Activated CD4-positive, CD25-positive, alpha-beta regulatory T cell treated with anti-CD3 and anti-CD28 coated beads, Interleukin-2, amount 50 U/mL, for 72 hours (primary cell): Measurements from ENCODE around the gene ZNF26.
"Not testable (repeated sequence)": the region's sequence is repeated elsewhere in the genome, so short reads cannot be mapped to it uniquely, and the experiment has no call there.

ENCODE experiments used
- DNase-seq: peaks from one replicate; pipeline ENCODE4 v3.0.0; 2021

Gene ZNF26

DNA sequence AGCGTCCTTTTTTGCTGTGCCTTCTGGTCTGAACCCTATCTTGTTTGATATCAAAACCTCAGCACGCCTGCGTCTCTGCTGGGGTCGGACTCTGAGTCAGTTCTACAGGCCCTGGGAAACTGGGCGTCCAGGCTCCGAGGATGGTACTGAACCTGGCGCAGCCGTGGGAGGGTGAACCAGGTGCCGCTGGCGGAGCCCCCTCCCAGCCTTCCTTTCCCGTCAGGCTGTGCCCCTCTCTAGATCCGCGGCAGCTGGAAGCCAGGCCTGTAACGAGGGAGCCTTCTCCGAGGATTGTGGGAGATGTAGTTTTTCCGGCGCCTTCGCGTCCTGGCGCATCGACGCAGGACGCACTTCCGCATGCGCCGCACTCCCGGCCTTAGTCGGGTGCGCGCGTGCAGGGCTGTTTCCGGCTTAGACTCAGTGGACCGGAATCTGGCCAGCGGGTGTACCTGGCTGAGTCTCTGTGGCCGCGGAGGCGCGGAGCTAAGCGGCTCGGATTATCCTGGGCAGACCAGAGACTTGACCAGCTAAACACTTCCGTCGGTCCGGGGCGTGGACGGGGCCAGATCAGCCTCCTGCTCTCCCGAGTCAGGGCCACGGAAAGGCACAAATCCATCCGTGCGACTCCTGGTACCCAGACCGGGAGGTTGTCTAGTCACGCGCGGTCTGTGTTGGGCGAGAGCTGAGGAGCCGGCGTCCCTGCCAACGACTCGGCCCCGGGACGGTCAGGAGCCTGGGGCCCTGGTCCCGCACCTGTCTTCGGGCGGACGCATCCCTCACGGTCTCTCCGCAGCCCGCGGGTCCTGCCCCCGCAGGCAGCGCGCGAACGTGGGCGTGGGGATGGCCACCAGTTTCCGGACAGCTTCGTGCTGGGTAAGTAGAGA, at the start of gene ZNF26:
Gene ZNF26, plus strand, starts transcription at position 367 of the 884 bp plus-strand sequence. Its CDS starts 474 bp downstream, at position 841.
- DNase-seq, result peak; percentile 83

DNA sequence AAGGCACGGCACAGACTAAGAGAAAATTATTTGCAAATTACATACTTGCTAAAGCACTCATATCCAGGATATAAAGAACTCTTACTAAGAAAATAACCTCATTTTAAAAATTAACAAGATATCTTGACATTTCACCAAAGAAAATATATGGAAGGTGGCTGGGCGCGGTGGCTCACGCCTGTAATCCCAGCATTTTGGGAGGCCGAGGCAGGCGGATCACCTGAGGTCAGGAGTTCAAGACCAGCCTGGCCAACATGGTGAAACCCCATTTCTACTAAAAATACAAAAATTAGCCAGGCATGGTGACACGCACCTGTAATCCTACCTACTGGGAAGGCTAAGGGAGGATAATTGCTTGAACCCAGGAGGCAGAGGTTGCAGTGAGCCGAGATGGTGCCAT, 49.2 kb upstream of the ZNF26 start:
- DNase-seq, result not testable (repeated sequence)

GRCh38 chr12:132937476-132937875, 48.7 kb upstream of the ZNF26 start:
- DNase-seq, result no peak

- not testable (repeated sequence) for DNase-seq
Measured at GRCh38 chr12:132938807-132939206, 47.4 kb upstream of the ZNF26 start.

DNA sequence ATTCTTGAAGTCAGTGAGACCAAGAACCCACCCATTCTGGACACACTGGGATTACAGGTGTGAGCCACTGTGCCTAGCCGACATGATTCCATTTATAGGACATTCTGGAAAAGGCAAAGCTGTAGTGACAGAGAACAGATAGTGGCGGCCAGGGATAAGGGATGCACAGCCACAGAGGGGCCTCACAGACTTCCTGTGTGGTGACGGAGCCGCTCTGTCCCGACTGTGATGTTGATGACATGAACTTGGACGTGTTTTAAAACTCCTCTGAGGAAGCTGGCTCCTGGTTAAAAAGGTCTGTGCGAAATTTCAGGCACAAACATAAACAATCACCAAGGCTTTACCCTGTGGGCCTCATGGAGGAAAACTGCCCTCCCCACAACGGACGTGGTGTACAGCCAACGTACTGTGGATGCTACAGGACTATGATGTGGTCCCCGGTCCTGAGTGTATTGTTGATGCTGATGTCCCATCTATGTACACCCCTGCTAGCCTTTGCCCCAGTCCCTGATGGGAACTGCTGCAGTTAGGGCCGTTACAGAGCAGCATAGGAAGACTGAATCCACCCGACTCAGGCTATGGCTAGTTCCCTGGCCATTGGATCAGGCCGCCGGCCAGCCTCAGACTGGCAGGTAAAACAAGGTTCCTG, 46.0 kb upstream of the ZNF26 start:
- no peak for DNase-seq

GRCh38 chr12:132941336-132941954, 44.7 kb upstream of the ZNF26 start:
- DNase-seq, result no peak

DNA sequence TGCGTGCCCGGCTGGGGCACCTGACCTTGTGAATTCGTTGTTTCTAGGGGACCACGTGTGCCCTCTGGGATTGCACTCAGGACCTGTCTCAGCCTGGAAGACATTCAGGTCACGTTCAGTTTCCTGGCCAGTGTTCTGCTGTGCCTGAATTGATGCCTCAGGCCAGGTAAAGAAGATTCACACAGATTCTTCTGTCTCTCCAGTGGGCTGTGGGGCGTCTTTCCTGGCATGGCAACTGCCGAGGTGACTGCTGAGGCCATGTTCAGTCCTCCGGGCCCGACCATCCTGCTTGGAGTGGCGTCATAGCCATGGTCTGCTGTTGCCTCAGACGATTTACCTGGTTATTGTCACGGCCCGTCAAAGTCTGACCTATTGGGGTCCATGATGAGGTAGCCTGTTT, 43.6 kb upstream of the ZNF26 start:
- DNase-seq, result no peak

DNA sequence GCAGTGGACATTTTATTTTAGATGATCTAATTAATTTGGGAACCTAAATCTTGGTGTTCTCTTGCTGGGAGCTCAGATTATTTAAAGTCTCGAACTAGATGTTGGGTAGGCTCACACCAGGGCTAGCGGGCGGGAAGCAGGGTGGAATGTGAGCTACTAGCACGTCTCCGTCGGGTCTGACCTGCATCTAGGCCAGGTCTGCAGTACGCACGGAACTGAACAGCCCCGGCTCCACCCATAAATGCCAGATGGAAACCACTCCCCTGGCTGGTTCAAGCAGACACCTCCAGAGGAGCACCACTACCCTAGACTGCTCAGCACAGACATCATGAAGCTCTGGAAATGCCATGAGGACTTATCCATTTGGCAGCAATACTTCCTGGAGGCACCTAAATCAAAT, 40.4 kb upstream of the ZNF26 start:
- DNase-seq, result no peak

- no peak for DNase-seq
Measured at GRCh38 chr12:132946246-132946820, 39.8 kb upstream of the ZNF26 start.

DNA sequence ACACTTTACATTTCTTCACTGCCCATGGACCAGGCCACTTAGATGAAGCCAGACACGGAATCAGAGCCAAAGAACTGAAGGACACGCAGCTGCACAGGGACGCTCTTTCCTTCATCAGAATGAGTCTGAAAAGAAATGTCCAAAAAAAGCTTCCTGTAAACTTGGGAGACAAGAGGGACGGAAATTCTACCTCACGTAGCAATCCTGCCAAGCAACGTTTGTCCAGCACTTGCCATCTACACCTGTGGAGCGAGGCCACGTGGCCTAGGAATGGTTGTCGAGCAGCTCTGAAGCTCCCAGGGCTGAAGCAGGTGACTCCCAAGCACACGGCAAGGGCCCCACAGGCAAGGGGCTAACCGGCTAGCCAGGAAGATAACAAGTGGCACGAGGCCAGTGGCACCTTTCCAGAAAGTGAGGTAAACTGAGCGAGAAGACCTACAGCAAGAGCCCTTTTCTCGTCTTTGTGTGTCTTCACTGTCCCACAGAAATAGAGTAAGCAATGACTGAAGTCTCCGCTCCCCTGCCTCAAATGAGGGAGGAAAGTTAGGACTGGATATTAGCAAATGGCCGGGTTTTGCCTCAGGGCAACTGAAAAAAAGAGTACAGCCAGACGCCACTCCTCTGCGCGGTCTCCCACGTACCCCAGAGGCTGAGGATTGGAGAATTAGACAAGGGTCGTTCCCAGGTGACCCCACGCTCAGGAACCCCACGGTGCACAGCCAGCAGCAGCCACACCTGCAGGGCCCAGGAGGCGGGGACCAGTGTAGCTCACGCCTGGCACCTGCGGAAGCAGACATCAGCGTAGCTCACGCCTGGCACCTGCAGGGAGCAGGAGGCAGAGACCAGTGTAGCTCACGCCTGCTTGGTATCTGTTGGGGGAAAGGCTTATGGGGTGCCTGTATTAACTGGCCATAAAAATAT, 37.8 kb upstream of the ZNF26 start:
- DNase-seq, result no peak

DNA sequence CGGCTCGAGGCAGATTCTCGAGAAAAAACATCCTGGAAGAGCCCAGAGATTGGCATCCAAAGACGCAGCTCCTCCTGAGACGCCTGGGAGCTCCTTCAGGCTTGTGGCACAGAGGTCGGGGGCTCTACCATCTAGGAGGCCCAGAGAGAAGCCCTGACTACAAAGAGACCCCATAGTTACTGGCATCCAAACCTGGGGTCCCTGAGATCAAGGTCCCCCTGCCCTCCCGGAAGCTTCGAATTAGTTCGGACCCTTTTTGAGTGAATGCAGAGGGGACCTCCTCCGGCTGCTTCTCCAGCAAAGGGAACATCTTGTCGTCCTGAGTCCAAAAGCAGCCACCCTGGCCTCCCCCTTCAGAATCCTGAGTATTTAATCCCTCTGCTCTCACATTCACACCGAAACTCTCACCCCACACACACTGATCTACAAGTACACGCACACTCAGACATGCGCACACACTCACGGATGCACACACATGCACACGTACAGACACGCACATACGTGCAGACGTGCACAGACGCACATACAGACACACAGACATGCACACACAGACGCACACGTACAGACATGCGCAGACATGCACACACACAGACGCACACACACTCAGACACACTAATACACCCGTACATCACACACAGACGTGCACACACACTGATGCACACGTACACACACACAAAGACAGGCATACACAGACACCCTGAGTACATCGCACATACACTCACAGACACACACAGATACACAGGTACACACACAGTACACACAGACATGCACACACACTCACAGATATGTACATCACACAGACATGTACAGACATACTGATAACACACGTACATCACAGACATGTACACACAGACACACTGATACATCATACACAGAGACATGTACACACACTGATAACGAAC, 36.0 kb upstream of the ZNF26 start:
- DNase-seq, result no peak

- DNase-seq, result no peak
Measured at GRCh38 chr12:132950844-132951535, 35.2 kb upstream of the ZNF26 start.

DNA sequence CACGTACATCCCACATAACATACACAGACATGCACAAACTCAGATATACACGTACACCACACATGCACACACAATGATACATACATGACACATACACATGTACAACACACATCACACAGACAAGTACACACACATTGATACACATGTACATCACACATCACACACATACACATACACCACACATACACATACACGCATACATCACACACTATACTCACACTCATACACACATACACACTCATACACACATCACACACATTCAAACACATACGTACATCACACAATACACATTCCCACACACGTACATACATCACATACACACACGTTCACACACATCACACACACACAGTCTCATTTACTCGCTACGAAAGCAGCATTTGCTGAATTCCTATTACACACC, 34.5 kb upstream of the ZNF26 start:
- no peak for DNase-seq

- DNase-seq, result no peak
Measured at GRCh38 chr12:132952371-132953162, 33.6 kb upstream of the ZNF26 start.

- no peak for DNase-seq
Measured at GRCh38 chr12:132953163-132953425, 33.1 kb upstream of the ZNF26 start.

DNA sequence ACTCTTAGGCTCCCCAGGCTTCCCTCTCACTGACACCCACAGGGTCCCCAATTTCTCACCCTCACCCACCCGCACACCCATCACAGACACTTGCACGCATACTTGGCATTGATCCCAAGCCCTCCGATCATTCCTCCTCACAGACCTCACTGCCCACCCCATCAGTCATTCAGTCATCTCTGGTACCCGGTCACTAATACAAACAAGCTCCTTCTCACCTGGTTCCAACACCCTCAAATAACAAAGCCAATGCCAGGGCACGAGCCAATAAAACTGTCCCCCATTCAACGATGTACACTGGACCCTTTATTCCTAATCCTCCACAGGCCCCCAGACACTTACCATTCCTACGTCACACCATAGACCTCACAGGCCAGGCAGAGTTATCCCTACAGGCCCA, 32.4 kb upstream of the ZNF26 start:
- DNase-seq, result no peak

DNA sequence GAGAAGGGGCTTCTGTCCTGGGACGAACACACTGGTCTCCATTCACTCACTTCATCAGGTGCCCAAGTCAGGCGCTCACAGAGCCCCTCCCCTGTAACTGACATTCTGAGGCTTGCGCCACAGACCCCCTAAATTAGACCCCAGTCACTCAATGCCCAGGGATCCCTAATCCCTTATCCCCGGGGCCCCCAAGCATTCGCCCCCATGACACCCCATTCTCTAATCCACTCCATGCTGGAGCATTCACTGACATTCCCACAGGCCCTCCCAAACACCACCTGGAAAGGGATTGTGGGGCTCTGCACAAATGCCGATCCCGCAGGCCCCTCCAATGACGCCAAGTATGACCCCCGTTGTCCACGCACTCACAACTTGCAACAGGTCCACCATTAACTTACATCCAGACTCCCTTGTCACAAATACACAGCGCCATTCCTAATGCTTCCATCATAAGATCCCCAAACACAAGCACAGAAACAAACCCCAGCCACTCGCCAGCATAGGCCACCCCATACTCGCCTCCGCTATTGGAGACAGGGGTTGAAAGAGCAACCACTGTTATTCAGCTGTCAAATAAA, 31.6 kb upstream of the ZNF26 start:
- DNase-seq, result no peak

GRCh38 chr12:132955094-132956010, 30.8 kb upstream of the ZNF26 start:
- DNase-seq, result no peak
